HCT116 (cell line): ENCODE data around the gene SLC25A19. TPM values are rescaled to one million over a fixed set of nuclear protein-coding genes. Genes with fewer than 3 reads are reported as not detected.
A peak's percentile ranks its signal among the peaks of the same experiment; 100 is the strongest.

Source experiments
- EZH2 ChIP-seq: fragments of 200-600 bp; sonication (generic); IDR thresholded peaks from 2 replicates; pipeline ENCODE4 v1.6.1; 2017; ENCODE audit warnings: antibody characterized with exemption, mixed run types
- EZH2phosphoT487 ChIP-seq: fragments of 200-600 bp; IDR thresholded peaks from 2 replicates; pipeline ENCODE4 v1.6.1; 2018; ENCODE audit warnings: antibody characterized with exemption, borderline replicate concordance
- FOSL1 ChIP-seq: IDR thresholded peaks from 2 replicates; pipeline ENCODE4 v1.6.1; 2012; ENCODE audit warnings: low read depth
- POLR2A ChIP-seq: IDR thresholded peaks from 2 replicates; pipeline ENCODE4 v1.7.0; 2011; ENCODE audit warnings: borderline replicate concordance; ENCODE audit not compliant: insufficient read depth, insufficient read length; ENCODE audit errors: extremely low read depth
- POLR2AphosphoS5 ChIP-seq: IDR thresholded peaks from 2 replicates; pipeline ENCODE4 v1.6.1; 2011; ENCODE audit warnings: mild to moderate bottlenecking, low read depth, low read length, moderate library complexity
- RAD21 ChIP-seq: IDR thresholded peaks from 2 replicates; pipeline ENCODE4 v1.6.1; 2012; ENCODE audit warnings: low read depth, mild to moderate bottlenecking
- SIN3A ChIP-seq: IDR thresholded peaks from 2 replicates; pipeline ENCODE4 v1.6.1; 2012; ENCODE audit warnings: low read depth
- SRF ChIP-seq: IDR thresholded peaks from 2 replicates; pipeline ENCODE4 v1.6.1; 2012; ENCODE audit warnings: low read depth
- TCF7L2 ChIP-seq: IDR thresholded peaks from 2 replicates; pipeline ENCODE4 v1.7.0; 2011; ENCODE audit warnings: borderline replicate concordance, inconsistent platforms; ENCODE audit not compliant: insufficient read depth, insufficient read length; ENCODE audit errors: extremely low read depth
- YY1 ChIP-seq: IDR thresholded peaks from 2 replicates; pipeline ENCODE4 v1.6.1; 2011; ENCODE audit warnings: low read length, low read depth, moderate library complexity, mild to moderate bottlenecking; ENCODE audit not compliant: insufficient replicate concordance; ENCODE audit errors: extremely low read depth
- ZFX ChIP-seq: fragments of 450-650 bp; IDR thresholded peaks from 2 replicates; pipeline ENCODE4 v1.6.1; 2017
- ZNF274 ChIP-seq: fragments of 200-500 bp; sonication (Bioruptor generic); IDR thresholded peaks from 2 replicates; pipeline ENCODE4 v1.6.1; 2014; ENCODE audit warnings: mild to moderate bottlenecking, low read depth, low read length, inconsistent platforms
- total RNA-seq: library from RNA; stranded (reverse); gene quantifications from one replicate; pipeline ENCODE4 v1.2.1, GENCODE V29; 2021; ENCODE audit not compliant: unreplicated experiment
- TF ChIP-seq, protein P1 (sequence below): IDR thresholded peaks from 2 replicates; pipeline ENCODE4 v1.6.1; 2012
- TF ChIP-seq, protein P2 (sequence below): IDR thresholded peaks from 2 replicates; pipeline ENCODE4 v1.6.1; 2011; ENCODE audit warnings: mild to moderate bottlenecking, low read length, moderate library complexity; ENCODE audit not compliant: insufficient replicate concordance; ENCODE audit errors: extremely low read depth

The SLC25A19 gene
- total RNA-seq, 1 experiment from 2014 or later = 38.7 TPM

DNA sequence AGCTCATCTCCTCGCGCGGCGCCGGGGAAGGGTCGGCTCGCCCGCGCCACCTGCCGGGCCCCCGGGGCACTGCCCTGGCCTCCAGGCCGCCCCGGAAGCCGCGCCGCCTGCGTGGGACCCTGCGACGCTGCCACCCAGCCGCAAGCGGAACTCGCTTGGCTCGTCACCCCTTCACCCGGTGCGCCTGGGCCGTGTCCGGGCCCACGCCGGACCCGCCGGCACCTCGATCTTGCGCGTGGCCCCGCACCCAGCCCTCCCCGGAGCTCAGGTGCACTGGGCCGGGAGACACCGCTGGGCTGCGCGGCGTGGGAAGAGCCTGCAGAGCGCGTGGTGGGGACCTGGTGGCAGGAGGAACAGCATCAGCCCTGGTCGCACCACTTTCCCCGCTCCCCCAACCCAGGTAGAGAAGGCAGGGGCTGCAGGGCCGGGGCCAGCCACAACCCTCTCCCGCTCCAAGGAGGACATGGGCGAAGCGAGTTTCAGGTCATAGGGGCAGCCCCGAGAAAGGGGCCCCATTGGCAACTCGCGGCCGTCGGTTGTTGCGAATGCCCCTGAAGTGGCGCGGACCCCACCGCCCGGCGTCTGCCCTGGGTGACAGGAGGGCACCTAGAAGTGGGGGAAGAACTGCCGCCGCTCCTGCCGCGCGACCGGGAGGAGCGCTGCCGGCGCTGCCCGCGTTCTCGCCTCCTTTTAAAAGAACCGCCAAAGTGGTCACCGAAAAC is 17.8 kb downstream of the SLC25A19 start (continued):
- TF ChIP-seq TCF7L2 = no peak
- peak; percentile 86; the same call in 1 of the 2 replicates for TF ChIP-seq ZFX
- TF ChIP-seq POLR2A = peak; percentile 79
- no peak for TF ChIP-seq EZH2phosphoT487
- TF ChIP-seq SIN3A = peak; percentile 72
- no peak for TF ChIP-seq FOSL1
- no peak for TF ChIP-seq EZH2
- TF ChIP-seq SRF = peak; percentile 77; the same call in 1 of the 2 replicates
- TF ChIP-seq ZNF274 = no peak
- TF ChIP-seq, protein P1, sequence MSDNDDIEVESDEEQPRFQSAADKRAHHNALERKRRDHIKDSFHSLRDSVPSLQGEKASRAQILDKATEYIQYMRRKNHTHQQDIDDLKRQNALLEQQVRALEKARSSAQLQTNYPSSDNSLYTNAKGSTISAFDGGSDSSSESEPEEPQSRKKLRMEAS = peak; percentile 74
- 0 out of 2 replicates have a peak, but pooled peaks have one; percentile 19 for TF ChIP-seq RAD21
- peak; percentile 36 for TF ChIP-seq YY1
- TF ChIP-seq, protein P2, sequence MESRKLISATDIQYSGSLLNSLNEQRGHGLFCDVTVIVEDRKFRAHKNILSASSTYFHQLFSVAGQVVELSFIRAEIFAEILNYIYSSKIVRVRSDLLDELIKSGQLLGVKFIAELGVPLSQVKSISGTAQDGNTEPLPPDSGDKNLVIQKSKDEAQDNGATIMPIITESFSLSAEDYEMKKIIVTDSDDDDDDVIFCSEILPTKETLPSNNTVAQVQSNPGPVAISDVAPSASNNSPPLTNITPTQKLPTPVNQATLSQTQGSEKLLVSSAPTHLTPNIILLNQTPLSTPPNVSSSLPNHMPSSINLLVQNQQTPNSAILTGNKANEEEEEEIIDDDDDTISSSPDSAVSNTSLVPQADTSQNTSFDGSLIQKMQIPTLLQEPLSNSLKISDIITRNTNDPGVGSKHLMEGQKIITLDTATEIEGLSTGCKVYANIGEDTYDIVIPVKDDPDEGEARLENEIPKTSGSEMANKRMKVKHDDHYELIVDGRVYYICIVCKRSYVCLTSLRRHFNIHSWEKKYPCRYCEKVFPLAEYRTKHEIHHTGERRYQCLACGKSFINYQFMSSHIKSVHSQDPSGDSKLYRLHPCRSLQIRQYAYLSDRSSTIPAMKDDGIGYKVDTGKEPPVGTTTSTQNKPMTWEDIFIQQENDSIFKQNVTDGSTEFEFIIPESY = peak; percentile 81
- TF ChIP-seq POLR2AphosphoS5 = peak; percentile 75
